Measurements from ENCODE around the gene GLIS2.

The GLIS2 gene

GRCh38 chr16:4291699-4292098, 24.2 kb upstream of the GLIS2 start:
- peaks cover 3% of the 10 kb centered on the region for H3K27me3 Mint-ChIP-seq (ENCODE audit: low read depth, poor library complexity)
- H3K9me3 Mint-ChIP-seq: no peaks in the 10 kb centered on the region
- no peak for TF ChIP-seq CTCF (IDR thresholded peaks at IDR 0.05)
- no peak overlapping the region for H3K4me3 Mint-ChIP-seq
- no peaks in the 10 kb centered on the region for H3K36me3 Mint-ChIP-seq (ENCODE audit: low read depth)
- H3K27ac Mint-ChIP-seq: peak overlapping the region; percentile 95
- no peak for DNase-seq
- peaks cover 70% of the 10 kb centered on the region for H3K4me1 Mint-ChIP-seq

GRCh38 chr16:4293181-4293716, 22.6 kb upstream of the GLIS2 start:
- H3K4me1 Mint-ChIP-seq: peaks cover 72% of the 10 kb centered on the region
- H3K27me3 Mint-ChIP-seq (ENCODE audit: low read depth, poor library complexity): peaks cover 3% of the 10 kb centered on the region
- no peak for TF ChIP-seq CTCF (IDR thresholded peaks at IDR 0.05)
- peak overlapping the region; percentile 96 for H3K27ac Mint-ChIP-seq
- H3K36me3 Mint-ChIP-seq (ENCODE audit: low read depth): no peaks in the 10 kb centered on the region
- DNase-seq: no peak
- H3K4me3 Mint-ChIP-seq: peak overlapping the region; percentile 73
- no peaks in the 10 kb centered on the region for H3K9me3 Mint-ChIP-seq

- peak overlapping the region; percentile 96 for H3K27ac Mint-ChIP-seq
- no peaks in the 10 kb centered on the region for H3K9me3 Mint-ChIP-seq
- peaks cover 69% of the 10 kb centered on the region for H3K4me1 Mint-ChIP-seq
- H3K36me3 Mint-ChIP-seq (ENCODE audit: low read depth): no peaks in the 10 kb centered on the region
- peak overlapping the region; percentile 73 for H3K4me3 Mint-ChIP-seq
- peak; percentile 81 for DNase-seq
- H3K27me3 Mint-ChIP-seq (ENCODE audit: low read depth, poor library complexity): peaks cover 3% of the 10 kb centered on the region
- no peak for TF ChIP-seq CTCF (IDR thresholded peaks at IDR 0.05)
Observed at GRCh38 chr16:4293822-4294457, 21.9 kb upstream of the GLIS2 start.

- TF ChIP-seq CTCF (IDR thresholded peaks at IDR 0.05): no peak
- no peak for DNase-seq
- Mint-ChIP-seq H3K4me3 (no peak overlapping the region), H3K4me1 (peaks cover 69% of the 10 kb centered on the region), H3K27ac (no peak overlapping the region), H3K27me3 (ENCODE audit: low read depth, poor library complexity) (peaks cover 3% of the 10 kb centered on the region), H3K36me3 (ENCODE audit: low read depth) (peaks cover 4% of the 10 kb centered on the region), H3K9me3 (no peaks in the 10 kb centered on the region)
Observed at GRCh38 chr16:4295581-4295980, 20.3 kb upstream of the GLIS2 start.

- Mint-ChIP-seq H3K27me3 (ENCODE audit: low read depth, poor library complexity) (peaks cover 3% of the 10 kb centered on the region), H3K4me1 (peaks cover 51% of the 10 kb centered on the region), H3K36me3 (ENCODE audit: low read depth) (peaks cover 13% of the 10 kb centered on the region), H3K9me3 (no peaks in the 10 kb centered on the region), H3K27ac (no peak overlapping the region), H3K4me3 (peak overlapping the region; percentile 5)
- DNase-seq: no peak
- no peak for TF ChIP-seq CTCF (IDR thresholded peaks at IDR 0.05)
Observed at GRCh38 chr16:4297480-4297879, 18.4 kb upstream of the GLIS2 start.

Measured in nephron progenitor cell (in vitro differentiated cells).